HK-2 (cell line): ENCODE results near the gene HNRNPC.
"Not testable (repeated sequence)": the region's sequence is repeated elsewhere in the genome, so short reads cannot be mapped to it uniquely, and the experiment has no call there.

ENCODE experiments used
- DNase-seq: peaks from one replicate; pipeline ENCODE4 v3.0.0-alpha.2; 2018; ENCODE audit not compliant: unreplicated experiment

Gene HNRNPC

GRCh38 chr14:21269252-21270046 lies at the start of gene HNRNPC:
TSS of gene HNRNPC (minus strand) at chr14:21269442. CDS start at chr14:21234193, 35,249 bp downstream.
- DNase-seq: peak; percentile 100

DNA sequence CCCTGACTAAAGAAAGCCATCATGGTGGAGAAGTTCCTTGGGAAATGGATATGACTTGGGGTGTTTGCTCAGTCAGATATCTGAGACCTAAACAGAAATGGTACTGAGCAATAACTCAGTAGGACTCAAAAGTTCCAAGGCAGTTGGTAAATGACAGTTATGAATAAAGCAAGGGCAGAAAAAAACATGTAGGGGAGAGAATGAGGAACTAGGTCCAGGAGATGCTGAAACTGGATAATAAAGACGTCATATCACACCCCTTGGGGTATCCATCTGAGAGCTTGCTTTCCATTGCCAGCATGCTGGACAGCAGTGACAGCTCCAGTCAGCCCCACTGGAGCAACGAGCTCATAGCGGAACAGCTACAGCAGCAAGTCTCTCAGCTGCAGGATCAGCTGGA lies 48.2 kb upstream of the HNRNPC start:
- DNase-seq: no peak

DNA sequence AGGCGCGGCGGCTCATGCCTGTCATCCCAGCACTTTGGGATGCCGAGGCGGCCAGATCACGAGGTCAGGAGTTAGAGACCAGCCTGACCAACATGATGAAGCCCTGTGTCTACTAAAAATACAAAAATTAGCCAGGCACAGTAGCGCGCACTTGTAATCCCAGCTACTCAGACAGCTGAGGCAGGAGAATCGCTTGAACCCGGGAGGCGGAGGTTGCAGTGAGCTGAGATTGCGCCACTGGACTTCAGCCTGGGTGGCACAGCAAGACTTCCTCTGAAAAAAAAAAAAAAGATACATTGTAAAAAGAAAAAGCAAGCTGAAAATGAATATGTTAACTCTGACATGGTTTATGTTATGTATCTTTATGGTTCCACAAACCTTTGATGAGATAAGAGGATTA lies 44.3 kb upstream of the HNRNPC start:
- no peak for DNase-seq

- DNase-seq: no peak
These were observed 42.4 kb upstream of the HNRNPC start for GRCh38 chr14:21311614-21312013.

DNA sequence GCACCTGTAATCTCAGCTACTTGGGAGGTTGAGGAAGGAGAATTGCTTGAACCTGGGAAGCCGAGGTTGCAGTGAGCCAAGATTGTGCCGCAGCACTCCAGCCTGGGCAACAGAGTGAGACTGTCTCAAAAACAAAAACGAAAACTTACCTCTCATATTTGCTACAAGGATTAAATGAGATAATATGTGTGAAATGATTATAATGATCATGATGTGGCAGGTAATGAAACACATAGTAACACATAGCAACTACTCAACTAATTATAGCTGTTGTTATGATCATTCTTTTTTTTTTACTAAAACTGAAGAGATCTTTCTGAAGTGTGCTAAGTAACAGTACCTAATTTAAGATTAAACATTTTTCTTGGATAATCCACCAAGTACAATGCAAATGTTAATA lies 40.7 kb upstream of the HNRNPC start:
- no peak for DNase-seq

- no peak for DNase-seq
These were observed 40.0 kb upstream of the HNRNPC start for GRCh38 chr14:21309238-21309636.

- DNase-seq: peak; percentile 7
These were observed 39.4 kb upstream of the HNRNPC start for GRCh38 chr14:21308479-21309237.

GRCh38 chr14:21308132-21308478 lies 38.9 kb upstream of the HNRNPC start:
- DNase-seq: no peak

DNA sequence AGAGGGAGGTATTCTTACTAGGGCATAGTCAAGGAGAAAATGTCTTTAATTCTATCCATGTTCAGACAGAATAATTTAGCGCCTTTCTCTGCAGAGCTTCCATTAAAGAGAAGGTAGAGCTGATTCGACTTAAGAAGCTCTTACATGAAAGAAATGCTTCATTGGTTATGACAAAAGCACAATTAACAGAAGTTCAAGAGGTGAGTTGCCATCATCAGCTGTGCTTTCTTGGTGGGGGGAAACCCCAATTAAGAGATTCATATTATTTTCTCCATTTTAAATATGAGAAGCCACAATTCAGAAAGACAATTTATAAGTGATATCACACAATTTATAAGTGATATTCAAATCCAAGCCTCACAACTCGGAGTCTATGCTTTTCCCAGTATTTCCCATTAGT lies 38.4 kb upstream of the HNRNPC start:
- DNase-seq: no peak

- DNase-seq: not testable (repeated sequence)
These were observed 33.5 kb upstream of the HNRNPC start for GRCh38 chr14:21302836-21303140.

GRCh38 chr14:21302013-21302835 lies 33.0 kb upstream of the HNRNPC start:
- DNase-seq: no peak

DNA sequence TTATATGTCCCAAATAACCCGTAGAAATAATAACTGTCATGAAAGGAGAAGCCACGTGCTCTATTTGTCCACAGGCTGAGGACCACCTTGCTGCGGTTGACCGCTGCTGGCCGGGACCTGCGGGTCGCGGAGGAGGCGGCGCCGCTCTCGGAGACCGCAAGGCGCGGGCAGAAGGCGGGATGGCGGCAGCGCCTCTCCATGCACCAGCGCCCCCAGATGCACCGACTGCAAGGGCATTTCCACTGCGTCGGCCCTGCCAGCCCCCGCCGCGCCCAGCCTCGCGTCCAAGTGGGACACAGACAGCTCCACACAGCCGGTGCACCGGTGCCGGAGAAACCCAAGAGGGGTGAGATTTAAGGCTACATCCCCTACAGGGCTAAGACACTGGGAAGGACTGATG lies 31.6 kb upstream of the HNRNPC start:
- DNase-seq: peak; percentile 18

DNA sequence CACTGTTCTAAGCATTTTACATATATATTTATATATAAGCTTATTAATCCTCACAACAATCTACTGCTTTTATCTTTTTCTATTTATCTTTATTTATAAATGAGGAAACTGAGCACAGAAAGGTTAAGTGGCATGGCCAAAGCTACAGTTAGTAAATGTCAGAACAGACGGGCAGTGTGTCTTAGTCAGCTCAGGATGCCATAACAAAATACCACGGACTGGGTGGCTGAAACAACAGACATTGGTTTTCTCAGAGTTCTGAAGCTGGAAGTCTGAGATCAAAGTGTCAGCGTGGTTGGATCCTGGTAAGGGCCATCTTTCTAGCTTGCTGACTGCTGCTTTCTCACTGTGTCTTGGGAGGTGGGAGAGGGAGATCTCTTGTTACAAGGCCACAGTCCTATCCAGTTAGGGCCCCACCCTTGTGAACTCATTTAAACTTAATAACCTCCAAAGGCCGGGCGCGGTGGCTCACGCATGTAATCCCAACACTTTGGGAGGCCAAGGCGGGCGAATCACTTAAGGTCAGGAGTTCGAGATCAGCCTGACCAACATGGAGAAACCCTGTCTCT lies 30.4 kb upstream of the HNRNPC start:
- no peak for DNase-seq

GRCh38 chr14:21298358-21298757 lies 29.1 kb upstream of the HNRNPC start:
- DNase-seq: no peak

- DNase-seq: not testable (repeated sequence)
These were observed 24.8 kb upstream of the HNRNPC start for GRCh38 chr14:21294026-21294425.

GRCh38 chr14:21287168-21287567 lies 17.9 kb upstream of the HNRNPC start:
- DNase-seq: no peak

GRCh38 chr14:21286516-21286915 lies 17.3 kb upstream of the HNRNPC start:
- not testable (repeated sequence) for DNase-seq

GRCh38 chr14:21281917-21282316 lies 12.7 kb upstream of the HNRNPC start:
- not testable (repeated sequence) for DNase-seq

DNA sequence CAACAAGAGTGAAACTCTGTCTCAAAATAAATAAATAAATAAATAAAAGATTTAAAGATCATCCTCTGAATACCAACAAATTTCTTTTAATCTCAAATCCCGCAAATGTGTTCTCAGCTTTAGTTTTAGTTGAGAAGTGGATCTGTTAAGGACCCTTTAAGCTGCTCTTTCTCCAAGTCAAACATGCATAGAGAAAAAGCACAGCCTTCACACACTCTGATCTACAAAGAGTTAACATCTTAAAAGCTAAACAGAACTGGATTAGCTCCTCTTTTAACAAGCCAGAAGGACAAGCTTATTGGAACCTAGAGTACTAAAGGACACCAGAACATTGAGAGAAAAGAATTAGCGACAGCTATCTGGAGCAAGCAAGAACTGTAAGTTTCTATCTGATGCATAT lies 10.5 kb upstream of the HNRNPC start, which contains the start of gene RPGRIP1:
TSS of gene RPGRIP1 (plus strand) at position 301 of the 400 bp plus-strand sequence. CDS start 7,894 bp downstream, outside the sequence.
- DNase-seq: no peak

DNA sequence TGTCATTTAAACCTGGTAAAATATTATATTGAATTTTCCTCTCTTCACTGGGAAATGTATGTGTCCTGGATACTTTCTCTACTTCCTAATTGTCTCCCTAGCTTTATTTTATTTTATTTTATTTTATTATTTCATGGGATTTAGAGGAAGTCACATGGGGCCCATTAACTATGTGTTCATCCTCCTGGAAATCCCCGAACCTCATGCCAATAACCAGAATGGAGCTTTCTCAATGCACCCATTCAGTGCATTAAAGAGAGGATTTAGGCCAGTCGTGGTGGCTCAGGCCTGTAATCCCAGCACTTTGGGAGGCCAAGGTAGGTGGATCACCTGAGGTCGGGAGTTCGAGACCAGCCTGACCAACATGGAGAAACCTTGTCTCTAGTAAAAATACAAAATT lies 9.4 kb upstream of the HNRNPC start:
- DNase-seq: no peak

GRCh38 chr14:21275261-21275858 lies 6.1 kb upstream of the HNRNPC start:
- no peak for DNase-seq

GRCh38 chr14:21272661-21273060 lies 3.4 kb upstream of the HNRNPC start:
- DNase-seq: not testable (repeated sequence)
